DMS 273 treated with DMSO at 0.1 percent for 48 hours (cell line): ENCODE results near the gene TCTA.
A peak's percentile ranks its signal among the peaks of the same experiment; 100 is the strongest.
"Not testable (repeated sequence)": the region's sequence is repeated elsewhere in the genome, so short reads cannot be mapped to it uniquely, and the experiment has no call there.

Experiments
- DNase-seq: peaks from one replicate; lab custom pipeline; 2025; lab: John Stamatoyannopoulos, UW

Gene TCTA, protein sequence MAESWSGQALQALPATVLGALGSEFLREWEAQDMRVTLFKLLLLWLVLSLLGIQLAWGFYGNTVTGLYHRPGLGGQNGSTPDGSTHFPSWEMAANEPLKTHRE

DNA sequence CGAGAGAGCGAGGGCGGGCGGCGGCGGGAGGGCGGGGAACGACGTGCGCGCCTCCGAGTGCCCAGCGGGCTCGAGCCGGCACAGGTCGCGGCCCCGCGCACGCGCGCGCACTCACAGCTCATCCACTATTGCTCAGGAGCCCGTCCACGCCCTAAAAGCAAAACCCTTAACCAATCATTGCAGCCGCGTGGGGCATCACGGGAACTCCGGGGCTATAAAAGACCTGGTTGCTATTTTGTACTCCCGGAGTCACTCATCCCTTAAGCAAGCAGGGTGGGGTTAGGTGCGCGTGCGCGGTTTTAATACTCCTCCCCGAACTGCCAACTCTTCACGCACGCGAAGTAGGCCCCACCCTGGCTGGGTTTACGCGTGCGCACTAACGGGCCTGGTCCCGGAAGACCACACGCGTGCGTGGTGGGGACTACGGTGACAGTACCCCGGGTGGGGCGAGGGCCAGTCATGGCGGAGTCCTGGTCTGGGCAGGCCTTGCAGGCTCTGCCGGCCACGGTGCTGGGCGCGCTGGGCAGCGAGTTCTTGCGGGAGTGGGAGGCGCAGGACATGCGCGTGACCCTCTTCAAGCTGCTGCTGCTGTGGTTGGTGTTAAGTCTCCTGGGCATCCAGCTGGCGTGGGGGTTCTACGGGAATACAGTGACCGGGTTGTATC lies at the start of gene TCTA, which contains the start of gene RHOA:
TCTA (plus strand) TSS at position 456 of the 664 bp plus-strand sequence; CDS start at position 460, 4 bp downstream.
RHOA (minus strand) TSS at position 9 of the 664 bp plus-strand sequence. CDS start 36,387 bp downstream, outside the sequence.
- peak; percentile 97 for DNase-seq

DNA sequence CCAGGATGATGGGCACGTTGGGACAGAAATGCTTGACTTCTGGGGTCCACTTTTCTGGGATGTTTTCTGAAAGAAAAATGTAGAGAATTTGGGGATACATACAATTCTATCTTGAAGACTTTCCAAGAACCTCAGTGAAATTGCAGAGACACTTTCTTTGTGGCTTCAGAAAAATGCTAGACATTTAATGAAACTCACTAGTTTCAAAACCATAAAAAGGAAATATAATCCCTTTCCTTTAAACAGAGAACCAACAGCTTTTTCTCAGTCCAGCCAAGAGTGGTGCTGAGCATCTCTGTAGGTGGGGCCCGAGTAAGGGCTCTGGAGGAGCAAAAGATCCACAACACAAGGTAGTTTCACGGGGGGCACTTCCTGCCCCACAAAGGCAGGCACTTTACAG lies 49.7 kb upstream of the TCTA start:
- DNase-seq, result no peak

DNA sequence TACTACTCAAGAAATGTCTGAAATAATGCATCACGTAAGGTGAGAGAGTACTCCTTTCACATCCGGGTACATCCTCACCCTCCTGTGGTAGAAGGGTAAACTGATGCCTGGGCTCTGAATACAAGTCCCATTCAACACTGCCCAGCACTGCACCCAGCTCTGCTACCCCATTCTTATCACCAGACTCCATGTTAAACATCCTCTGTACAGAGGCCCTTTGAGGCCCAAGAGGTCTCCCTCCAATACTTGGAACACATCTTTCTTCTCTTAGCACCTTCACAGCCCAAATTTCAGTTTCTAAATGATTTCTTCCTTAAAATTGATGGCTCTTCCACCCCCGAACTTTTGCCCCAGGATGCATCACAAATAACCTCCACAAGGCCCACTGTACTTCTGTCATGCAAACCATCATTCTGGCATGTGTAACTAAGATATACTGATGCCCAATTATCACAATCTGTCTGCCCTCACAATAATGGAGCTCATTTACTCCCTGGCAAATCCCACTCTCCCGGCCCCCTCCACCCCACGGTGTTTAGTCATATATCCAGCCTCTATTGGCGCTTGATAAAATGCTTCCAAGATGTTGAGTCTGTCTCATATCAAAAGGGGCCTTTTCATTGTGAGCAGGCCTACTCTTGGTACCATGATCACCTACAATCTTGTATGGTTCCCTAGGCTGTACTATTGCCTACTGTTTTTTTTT lies 41.5 kb upstream of the TCTA start:
- DNase-seq, result no peak

DNA sequence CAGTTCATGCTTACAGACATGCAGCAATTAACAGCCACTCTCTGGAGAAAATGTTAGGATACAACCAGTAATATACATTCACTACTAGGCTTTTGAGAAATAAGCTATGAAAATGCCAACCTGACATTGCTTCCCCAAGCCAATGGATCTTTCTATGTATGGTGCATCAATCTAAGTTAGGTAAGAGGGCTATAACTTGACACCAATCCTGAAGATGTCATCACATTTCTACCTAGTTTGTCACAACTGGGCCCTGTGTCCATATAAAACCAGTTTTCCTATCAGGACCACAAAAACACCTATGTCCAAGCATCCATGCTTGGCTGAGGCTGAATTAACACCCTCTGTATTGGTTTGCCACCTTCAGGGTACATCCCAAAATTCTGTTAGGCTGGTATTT lies 40.3 kb upstream of the TCTA start:
- DNase-seq, result no peak

DNA sequence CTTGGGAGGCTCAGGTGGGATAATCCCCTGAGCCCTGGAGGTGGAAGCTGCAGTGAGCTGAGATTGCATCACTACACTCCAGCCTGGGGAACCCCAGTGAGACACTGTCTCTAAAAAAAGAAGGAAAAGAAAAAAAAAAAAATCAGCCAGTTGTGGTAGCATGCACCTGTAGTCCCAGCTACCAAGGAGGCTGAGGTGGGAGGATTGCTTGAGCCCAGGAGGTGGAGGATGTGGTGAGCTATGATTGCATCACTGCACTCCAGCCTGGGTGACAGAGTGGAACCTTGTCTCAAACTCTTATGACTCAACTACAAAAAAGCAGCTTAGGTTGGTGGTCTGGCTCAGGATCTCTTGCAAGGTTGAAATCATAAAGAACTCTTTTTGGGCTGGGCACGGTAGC lies 34.7 kb upstream of the TCTA start:
- DNase-seq, result no peak

DNA sequence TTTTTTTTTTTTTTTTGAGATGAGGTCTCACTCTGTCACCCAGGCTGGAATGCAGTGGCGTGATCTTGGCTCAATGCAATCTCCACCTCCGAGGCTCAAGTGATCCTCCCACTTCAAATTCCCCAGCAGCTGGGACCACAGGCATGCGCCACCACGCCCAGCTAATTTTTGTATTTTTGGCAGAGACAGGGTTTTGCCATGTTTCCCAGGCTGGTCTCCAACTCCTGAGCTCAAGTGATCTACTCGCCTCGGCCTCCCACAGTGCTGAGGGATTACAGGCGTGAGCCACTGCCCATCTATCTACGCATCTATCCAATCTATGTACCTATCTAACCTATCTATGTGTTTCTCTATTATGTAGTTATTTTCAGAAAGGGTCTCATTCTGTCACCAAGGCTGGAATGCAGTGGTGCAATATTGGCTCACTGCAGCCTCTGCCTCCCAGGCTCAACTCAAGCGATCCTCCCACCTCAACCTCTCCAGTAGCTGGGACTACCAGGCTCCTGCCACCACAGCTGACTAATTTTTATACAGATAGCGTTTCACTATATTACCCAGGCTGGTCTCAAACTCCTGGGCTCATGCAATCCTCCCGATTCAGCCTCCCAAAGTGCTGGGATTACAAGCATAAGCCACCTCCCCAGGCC lies 33.9 kb upstream of the TCTA start:
- no peak for DNase-seq

DNA sequence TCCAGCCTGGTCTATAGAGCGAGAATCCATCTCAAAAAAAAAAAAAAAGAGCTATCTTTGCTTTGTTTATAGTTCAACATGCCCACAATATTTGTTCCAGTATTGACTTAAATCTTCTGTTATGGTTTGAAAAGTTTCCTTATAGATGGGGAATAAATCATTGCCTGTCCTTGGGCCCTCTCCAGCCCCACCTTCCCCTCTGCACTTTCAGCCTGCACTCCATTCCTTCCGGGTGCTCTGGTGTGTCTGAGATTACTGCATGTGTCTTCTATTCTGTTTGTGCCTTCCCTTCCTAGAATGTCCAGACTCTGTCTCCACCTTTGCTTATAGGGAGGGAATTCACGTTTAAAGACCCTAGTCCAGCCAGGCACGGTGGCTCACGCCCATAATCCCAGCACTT lies 28.8 kb upstream of the TCTA start:
- DNase-seq, result no peak

DNA sequence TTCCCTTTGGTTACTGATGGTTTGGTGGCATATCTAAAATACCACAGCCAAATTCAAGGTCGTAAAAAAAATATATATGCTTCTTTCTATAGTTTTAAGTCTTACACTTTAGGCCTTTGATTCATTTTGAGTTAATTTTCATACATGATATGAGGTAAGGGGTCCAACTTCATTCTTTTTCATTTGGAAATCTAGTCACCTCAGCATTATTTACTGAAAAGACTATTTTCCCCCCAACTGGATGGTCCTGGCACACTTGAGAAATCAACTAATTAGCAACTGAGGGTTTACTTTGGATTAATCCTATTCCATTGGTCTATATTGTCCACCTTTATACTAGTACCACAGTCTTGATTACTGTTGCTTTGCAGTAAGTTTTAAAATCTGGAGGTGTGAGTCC lies 26.6 kb upstream of the TCTA start:
- DNase-seq, result no peak

DNA sequence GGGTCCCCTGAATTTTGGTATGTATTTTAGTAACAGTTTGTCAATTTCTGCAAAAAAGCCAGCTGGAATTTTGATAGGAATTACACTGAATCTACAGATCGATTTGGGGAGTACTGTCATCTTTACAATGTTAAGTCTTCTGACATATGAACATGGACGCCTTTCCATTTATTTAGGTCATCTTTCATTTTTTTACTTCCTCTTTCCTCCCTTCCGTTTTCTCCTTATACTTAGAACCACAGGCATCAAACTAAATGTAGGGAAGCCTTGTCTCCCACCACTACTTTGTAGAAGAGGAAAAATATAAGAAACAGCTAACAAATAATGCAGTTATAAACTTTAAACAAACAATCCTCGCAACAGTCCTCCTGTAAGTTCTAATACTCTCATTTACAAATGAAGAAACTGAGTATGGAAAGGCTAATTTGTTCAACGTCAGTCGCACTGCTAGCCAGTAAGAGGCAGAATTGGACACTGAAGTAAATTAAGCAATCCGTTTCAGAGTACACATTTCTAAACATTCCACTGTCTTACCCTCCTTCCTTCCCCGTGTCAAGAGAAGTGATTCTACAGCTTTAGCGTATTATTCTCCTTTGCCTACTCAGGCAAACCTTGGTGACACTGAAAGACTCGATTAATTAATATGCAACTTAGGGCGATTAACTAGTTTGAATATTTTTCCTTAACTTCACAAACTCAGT lies 26.0 kb upstream of the TCTA start:
- DNase-seq, result no peak

DNA sequence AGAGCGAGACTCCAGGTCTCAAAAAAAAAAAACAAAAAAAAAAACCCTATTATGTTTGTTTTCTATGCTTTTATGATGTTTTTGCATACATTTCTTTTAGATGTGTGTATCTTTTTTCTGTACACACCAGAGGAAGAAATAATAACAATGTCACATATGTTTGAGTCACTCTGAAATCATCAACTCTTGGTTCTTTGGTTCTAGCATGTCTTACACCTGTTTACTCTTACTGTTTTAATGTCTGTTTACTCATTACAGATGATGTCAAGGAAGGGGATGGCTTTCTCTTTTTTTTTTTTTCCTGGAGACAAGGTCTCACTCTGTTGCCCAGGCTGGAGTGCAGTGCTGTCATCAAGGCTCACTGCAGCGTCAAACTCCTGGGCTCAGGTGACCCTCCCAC lies 24.5 kb upstream of the TCTA start:
- DNase-seq, result no peak

DNA sequence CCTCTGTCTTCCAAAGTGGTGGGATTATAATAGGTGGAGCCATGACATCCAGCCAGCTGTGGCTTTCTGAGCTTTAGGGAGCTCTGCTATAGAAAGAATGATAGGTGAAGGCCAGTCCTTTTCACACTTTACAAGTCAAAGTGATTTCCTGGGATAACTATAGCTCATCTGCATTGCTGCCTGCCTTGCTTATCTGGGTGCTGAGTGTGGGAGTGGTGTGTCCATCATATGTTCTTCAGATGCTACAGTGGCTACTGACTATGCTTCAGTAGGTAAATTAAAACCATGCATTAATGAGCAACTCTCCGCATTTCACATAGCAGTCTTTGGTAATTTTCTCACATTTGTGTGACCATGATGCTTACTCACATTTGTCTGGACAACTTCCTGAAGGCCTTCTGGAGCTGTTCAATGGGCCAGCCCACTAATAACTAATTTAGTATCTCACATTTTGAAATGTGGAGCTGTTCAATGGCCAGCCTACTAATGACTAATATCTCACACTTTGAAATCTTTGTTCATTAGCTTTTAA lies 23.9 kb upstream of the TCTA start:
- no peak for DNase-seq

DNA sequence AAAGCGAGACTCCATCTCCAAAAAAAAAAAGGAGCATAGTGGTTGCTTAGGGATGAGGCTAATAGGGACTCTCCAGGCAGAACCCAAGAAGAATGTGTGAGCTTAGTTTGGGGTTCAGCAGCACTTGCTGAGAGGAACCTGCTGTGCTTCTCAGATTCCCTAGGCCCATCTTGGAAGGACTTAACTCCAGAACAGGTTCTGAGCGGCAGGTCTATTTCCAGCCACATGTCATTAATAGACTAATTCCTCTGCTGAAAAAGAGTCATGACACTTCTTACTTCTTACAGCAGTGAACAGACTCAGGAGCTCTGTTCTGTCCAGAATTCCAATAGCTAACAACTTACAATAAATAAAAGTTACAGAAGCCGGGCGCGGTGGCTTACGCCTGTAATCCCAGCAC lies 22.9 kb upstream of the TCTA start:
- no peak for DNase-seq

DNA sequence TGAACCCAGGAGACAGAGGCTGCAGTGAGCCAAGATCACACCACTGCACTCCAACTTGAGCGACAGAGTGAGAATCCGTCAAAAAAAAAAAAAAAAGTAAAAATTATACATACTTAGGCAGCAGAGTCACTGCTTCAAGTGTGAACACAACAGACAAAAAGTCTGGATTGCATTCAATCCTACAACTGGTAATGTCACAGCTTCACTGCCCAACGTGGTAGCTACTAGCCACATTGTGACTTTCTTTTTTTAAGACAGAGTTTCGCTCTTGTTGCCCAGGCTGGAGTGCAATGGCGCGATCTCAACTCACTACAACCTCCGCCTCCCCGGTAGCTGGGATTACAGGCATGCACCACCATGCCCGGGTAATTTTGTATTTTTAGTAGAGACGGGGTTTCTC lies 20.9 kb upstream of the TCTA start:
- not testable (repeated sequence) for DNase-seq

DNA sequence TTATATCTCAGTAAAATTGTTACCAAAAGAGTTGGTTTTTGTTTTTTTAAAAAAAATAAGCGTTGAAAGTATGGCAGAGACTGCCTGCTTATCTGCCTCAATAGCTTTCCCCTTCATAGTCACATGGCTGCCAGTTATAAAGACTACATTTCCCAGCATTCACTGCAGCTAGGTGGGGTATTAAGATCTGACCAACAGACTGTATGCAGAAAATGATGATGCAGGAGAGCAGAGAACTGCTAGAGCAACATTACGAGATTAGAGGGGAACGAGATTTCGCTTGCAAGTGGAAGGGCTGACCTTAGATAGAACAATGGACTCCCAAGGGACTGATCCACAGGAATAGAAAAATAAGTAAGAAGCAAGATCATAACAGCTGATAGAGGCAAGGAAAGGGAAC lies 14.8 kb upstream of the TCTA start:
- DNase-seq, result no peak

DNA sequence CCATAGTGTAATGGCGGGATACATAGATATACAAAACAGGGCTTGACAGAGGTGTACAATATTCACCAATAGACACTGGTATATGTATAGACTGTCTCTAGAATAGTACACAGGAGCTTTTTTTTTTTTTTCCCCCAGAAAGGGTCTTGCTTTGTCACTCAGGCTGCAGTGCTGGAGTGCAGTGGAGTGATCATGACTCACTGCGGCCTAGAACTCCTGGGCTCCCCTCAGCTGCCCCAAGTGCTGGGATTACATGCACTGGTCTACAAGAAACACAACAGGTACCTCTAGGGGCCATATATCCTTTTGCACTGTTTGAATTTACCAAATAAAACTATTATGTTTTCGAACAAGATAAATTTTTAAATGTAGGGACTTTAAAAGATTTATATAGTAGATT lies 12.8 kb upstream of the TCTA start:
- DNase-seq, result no peak

DNA sequence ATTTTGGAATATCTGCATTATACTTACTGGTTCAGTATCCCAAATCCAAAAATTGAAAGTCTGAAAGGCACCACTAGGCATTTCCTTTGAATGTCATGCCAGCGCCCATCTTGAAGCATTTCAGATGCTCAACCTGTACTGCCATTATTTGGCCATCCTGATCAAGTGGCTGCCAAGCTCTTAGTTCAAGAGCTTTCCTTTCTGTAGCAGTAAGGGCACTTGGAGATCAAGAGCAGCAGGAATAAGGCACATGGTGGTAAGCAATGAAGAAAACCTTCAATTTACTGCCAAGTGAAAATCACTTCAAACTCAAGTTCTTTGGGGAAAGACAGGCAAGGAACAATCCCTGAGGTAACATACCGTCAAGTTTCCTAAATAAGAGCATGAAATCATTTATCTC lies 10.5 kb upstream of the TCTA start:
- DNase-seq, result no peak

DNA sequence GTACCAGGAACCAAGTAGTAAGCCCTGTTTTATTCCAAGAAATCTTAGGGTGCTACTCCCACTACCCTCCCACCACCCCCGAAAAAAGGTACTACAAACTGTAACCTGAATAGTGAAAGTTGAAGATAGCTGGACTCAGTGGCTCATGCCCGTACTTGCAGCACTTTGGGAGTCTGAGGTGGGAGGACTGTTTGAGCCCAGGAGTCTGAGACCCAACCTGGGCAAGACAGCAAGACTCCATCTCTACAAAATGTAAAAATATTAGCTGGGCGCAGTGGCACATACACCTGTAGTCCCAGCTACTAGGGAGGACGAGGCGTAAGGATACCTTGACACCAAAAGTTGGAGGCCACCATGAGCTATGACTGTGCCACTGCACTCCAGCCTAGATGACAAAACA lies 8.3 kb upstream of the TCTA start:
- no peak for DNase-seq

DNA sequence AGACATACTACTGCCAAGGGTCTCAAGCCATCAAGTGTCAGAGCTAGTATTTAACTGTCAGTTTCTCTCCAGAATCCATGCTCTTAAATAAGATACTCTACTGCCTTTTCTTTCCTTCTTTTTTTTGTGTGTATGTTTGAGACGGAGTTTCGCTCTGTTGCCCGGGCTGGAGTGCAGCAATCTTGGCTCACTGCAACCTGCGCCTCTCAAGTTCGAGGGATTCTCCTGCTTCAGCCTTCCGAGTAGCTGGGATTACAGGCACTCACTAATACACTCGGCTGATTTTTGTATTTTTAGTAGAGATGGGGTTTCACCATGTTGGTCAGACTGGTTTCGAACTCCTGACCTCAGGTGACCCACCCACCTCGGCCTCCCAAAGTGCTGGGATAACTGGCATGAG lies 6.7 kb upstream of the TCTA start:
- DNase-seq, result not testable (repeated sequence)

DNA sequence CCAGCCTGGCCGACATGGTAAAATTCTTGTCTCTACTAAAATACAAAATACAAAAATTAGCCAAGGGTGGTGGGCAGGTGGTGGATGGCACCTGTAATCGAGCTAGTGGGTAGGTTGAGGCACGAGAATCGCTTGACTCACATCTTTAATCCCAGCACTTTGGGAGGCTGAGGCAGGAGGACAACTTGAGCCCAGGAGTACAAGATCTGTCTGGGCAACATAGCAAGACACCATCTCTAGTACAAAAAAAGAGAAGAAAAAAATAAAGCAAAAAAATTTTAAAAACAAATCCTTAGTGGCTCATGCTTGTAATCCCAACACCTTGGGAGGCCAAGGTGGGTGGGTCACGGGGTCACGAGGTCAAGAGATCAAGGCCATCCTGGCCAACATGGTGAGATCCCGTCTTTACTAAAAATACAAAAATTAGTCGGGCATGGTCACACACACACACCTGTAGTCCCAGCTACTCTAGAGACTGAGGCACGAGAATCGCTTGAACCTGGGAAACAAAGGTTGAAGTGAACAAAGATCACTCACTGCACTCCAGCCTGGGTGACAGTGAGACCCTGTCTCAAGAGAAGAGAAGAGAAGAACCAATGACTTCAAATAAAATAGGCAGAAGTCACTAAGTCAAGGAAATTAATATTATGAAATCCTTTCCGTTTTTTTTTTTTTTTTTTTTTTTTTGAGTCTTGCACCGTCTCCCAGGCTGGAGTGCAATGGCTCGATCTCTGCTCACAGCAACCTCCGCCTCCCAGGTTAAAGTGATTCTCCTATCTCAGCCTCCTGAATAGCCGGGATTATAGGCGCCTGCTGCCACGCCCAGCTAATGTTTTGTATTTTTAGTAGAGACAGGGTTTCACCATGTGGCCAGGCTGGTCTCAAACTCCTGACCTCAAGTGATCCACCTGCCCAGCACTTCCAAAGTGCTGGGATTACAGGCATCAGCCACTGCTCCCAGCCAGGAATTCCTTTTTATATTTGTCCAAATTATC lies 5.4 kb upstream of the TCTA start:
- DNase-seq, result no peak

DNA sequence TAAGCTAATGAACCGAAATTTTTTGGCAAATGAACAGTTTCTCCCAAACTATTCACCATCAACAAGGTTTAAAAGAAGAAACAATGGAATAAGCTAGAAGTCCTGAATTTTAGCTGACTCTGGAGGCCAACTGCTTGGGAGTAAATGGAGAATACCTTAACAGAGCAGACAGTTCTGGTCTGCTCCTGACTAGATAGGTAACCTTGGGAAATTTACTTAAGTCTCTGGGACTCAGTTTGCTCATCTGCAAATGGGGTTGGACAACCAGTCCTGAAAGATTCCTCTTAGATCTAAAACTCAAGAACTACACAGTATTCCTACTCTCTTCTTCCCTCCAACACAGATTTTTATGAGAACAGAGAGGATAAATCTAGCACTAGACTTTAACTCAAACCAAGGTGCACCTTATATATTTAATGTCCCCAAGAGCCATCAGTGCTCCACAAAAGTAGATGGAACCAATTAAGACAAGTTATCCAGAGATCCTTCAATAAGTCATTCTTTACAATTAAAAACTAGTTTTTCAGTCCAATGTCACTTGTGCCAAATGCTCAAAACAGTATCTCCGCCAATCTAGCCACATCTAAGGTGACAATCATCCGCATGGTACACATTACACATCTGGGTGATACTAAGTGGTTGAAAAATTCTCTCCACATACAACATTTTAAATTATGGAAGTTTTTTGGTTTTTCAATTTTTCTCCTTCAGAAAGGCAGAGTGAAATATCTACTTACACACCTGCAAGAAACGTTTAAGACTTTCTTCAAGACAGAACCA lies 2.0 kb upstream of the TCTA start:
- no peak for DNase-seq
